ENCODE measurements around the gene SKIC2.
"Not testable (repeated sequence)": the region's sequence is repeated elsewhere in the genome, so short reads cannot be mapped to it uniquely, and the experiment has no call there.

DNA sequence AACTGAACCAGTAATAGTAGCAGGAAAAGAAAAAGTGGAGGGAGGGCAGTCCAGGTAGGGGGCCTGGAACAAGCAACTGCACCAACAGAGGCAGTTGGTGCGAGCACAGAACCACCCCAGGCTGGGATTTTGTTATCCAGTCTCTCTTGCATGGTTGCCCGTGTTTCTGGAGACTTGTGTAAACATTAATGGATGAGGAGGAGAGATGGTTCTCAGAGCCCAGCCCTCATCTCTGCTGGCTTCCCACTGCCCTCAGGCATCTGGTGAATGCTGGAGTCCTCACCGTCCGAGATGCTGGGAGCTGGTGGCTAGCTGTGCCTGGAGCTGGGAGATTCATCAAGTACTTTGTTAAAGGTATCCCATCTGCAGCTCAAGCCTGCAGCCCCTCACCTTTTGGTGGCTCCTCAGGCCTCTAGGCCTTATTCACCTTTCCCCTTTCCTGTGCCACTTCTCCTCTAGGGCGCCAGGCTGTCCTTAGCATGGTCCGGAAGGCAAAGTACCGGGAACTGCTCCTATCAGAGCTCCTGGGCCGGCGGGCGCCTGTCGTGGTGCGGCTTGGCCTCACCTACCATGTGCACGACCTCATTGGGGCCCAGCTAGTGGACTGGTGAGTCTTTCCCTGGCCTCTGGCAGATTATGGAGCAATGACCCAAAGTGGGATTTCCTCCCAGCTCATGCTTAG is 21.4 kb downstream of the SKIC2 start:
- TF ChIP-seq, protein P1, sequence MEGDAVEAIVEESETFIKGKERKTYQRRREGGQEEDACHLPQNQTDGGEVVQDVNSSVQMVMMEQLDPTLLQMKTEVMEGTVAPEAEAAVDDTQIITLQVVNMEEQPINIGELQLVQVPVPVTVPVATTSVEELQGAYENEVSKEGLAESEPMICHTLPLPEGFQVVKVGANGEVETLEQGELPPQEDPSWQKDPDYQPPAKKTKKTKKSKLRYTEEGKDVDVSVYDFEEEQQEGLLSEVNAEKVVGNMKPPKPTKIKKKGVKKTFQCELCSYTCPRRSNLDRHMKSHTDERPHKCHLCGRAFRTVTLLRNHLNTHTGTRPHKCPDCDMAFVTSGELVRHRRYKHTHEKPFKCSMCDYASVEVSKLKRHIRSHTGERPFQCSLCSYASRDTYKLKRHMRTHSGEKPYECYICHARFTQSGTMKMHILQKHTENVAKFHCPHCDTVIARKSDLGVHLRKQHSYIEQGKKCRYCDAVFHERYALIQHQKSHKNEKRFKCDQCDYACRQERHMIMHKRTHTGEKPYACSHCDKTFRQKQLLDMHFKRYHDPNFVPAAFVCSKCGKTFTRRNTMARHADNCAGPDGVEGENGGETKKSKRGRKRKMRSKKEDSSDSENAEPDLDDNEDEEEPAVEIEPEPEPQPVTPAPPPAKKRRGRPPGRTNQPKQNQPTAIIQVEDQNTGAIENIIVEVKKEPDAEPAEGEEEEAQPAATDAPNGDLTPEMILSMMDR (IDR thresholded peaks at IDR 0.05): not testable (repeated sequence)
- TF ChIP-seq EZH2 (IDR thresholded peaks at IDR 0.05): not testable (repeated sequence)
